Fibroblast of skin of left quadriceps (primary cell): Measurements from ENCODE around the gene HTT.

ENCODE experiments used
- DNase-seq, 2 experiments: peaks; one replicate each; pipeline ENCODE4 v3.0.0-alpha.2; 2013; ENCODE audit warnings: low read depth in 2 of 2

Gene HTT

DNA sequence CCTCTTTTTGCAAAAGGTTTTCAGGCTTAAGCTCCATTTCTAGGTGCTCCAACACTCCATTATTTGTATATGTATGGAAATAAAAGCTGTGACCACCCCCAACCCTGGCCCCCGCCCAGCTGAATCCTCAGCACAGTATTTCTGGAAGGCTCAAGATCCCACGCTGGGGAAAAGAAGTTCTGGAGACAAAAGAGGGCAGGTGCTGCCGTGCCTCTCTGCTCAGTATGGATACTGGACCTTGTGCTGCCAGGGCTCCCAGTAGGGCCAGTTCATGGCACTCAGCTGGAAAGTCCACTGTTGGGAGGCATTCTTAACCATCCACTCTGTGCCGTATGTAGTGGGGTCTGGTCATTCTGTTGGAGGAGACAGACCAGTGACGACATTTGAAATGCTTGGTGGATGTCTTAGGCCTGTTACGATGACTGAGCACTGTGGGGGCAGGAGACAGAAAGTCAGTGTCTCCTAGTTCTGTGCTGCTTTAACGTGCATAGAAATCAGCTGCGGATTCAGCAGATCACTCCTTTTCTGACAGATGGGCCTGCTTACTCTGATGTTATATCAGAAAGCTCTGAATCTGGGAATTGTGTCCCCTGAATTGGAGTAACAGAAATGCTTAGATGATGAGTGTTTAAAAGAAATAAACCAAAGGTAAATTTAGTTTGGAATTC, 126.1 kb downstream of the HTT start:
- no peak for DNase-seq

DNA sequence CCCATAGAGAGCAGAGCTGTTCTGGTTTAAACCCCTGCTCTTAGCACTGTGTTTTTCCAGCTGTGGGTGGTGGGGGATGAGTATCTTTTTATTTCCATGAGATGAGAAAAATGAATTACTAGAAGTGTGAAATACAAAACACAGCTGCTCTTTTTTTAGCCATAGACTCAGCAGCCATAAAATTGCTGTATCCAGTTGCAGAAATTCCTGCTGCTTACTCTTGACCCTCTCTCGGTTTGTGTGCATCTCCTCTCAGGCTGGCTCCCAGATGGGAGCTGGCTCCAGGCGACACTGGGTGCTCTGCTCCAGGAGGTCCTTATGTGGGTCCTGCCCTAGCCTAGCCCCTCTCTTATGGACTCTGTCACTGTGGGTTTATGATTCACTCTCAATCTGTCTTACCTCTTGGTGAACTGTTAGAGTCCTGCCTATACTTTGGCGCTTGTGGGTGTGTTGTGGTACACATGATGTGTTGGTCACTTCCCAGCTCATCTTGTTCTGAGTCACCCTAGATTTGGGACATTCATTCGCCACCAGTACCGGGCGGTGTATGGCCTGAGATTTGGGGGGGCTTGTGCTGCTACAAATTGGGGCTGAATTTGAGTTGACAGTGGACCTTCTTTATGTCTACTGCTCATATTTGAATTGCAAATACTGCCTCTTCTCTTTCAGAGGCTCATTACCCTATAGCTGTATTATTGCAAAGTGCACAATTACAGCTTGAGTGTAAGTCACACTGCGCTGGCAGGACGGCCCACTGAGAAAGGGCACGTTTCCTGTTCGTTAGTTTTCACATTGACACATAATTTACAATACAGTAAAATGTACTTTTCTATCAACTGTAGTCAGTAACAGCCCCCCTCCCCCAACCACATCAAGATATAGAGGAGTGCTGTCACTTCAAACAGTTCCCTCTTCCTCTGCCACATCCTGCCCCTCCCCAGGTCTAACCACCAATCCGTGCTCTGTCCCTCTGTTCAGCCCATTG, 127.5 kb downstream of the HTT start:
- DNase-seq, result no peak

DNA sequence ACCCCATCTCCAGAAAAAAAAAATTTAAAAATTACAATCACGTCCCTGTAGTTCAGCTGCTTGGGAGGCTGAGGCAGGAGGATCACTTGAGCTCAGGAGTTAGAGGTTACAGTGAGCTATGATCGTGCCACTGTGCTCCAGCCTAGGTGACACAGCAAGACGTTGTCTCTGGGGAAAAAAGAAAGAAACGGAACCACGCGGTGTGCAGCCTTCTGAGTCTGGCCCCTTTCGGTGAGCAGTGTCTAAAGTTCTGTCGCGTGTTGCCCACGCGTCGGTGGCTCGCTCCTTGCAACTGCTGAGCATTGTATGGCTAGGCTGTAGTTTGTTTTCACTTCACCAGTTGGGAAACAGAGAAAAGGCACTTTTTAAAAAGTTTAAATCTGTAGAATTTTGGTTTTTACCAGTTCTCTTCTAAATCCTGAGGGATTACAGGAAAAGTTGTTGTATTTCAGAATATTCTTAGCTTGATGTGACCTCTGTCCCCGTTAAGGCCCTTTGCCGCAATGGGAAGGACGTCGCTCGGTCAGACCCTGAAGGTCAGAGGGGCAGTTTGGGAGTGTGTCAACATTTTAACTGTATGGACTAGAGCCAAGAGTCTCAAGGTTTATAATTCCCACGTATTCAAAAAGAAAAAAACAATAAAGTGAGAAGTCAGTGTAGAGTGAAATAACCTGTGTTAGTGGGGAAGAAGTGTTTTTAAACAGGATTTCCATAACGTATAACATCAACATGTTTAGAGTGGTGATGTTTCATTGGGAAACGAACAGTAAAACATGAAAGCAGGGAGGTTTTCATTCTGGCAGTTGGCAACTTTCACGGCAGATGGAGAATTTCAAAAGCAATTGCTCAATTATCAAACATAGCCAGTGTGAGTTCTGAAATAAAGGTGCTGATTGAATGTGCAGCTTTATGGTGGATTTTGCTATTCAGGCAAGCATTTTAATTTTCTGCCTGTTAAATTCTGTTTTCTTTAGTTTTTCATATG, 128.6 kb downstream of the HTT start:
- no peak for DNase-seq

DNA sequence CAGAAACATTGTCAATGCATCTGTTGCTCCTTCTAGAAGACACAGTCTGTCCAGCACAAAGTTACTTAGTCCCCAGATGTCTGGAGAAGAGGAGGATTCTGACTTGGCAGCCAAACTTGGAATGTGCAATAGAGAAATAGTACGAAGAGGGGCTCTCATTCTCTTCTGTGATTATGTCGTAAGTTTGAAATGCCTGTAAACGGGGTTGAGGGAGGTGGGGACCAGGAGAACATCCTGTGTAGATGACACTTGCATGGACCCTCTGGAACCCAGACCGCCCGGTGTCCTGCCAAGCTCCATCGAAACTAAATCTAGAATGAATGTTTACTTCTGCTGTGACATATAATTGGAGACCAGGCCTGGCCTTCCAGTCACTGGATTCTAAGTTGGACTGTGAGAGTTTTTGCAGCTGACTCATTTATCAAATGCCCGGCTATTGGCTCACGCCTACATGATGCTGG, 129.5 kb downstream of the HTT start:
- no peak for DNase-seq

DNA sequence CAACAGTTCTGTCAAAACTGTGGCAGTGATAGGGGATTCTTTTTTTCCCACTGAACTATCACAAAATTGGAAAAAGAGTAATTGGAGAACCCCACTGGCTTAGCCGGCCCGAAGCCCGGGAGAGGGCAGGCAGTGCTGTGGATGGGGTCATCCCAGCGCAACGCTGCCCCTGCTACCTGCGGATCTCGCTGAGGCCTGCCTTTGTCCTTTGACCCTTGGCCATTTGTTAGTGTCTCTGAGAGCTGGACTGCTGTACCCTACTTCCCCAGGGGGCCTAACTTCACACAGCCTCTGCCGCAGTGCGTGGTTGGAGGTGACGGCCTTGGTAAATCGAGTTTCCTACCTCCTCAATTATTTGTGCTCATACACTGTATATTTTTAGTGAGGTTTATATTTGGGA, 131.5 kb downstream of the HTT start:
- DNase-seq, result no peak

DNA sequence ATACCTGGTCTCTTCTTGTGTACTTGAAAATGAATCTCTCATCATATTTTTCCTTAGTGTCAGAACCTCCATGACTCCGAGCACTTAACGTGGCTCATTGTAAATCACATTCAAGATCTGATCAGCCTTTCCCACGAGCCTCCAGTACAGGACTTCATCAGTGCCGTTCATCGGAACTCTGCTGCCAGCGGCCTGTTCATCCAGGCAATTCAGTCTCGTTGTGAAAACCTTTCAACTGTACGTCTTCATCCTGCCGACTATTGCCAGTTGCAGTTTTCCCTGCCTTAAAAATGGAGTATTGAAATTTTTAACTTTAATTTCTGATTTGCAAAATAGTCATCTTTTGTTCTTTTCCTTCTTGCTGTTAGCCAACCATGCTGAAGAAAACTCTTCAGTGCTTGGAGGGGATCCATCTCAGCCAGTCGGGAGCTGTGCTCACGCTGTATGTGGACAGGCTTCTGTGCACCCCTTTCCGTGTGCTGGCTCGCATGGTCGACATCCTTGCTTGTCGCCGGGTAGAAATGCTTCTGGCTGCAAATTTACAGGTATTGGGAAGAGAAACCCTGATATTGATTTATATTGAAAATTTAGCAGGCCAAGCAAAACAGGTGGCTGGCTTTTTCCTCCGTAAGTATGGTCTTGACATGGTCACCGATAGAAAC, 132.1 kb downstream of the HTT start:
- DNase-seq, result no peak

DNA sequence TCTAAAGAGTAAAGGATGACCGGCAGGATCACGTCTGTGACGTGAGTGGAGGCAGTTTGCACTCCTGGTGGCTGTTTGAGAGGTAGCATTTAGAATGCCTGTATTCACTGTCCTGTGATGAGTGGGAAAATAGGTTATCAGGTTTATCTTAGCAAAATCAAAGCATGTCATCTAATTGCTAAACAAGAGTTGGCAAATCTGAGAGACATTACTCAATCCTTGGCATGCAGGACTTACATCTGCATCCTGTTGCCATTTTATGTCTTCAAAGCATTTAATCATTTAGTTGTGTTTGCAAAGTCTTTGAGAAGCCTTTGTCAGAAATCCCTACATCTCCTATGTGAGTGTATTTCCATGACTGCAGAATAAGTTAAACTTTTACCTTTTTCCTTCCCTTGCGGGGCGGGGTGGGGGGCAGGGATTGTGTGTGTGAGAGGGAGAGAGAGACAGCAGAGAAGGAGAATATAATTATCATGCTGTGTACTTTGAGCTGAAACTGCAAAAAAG, 133.1 kb downstream of the HTT start:
- no peak for DNase-seq

DNA sequence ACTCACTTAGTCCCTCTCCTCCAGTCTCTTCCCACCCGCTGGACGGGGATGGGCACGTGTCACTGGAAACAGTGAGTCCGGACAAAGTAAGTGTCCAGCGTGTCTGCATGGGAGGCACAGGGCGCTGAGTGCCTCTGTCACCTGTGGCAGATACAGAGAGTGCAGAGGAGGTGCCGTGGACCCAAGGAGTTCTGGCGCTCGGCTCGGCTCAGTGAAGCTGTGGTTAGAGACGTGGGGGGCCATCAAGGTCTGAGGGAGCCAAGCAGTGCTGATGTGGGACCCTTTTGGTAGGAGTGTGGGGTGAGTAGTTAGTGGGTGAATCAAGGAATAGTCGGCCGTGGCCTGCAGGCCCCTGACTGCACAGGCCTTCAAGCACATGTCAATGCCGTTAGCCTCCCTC, 134.3 kb downstream of the HTT start:
- DNase-seq, result no peak

DNA sequence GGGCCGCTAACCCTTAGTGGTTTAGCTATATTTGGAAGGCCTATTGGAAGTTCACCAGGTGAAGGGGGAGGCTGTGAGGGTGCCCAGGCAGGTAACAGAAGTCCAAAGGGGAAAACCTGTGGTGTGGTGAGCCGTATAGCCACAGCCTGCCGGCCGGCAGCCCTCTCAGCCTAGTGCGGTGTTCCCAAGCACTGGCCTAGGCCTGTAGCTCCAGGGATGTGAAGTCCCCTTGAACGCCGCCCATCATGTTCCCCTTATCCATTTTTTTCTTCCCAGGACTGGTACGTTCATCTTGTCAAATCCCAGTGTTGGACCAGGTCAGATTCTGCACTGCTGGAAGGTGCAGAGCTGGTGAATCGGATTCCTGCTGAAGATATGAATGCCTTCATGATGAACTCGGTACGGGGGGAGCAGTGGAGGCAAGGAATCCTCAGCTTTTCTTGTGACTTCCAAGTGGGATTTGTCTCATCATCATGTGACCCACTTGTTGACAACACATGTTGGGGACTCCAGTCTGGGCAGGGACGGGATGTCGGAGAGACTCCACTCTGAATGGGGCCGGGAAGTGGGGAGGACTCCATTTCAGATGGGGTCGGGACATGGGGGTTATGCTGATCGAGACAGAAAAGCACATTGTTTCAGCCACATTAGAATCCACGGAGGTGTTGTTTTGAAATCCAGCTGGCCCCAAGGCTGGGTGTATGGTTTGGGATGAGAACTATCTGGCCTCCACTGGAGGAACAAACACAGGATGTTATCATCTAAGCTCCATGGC, 135.3 kb downstream of the HTT start:
- no peak for DNase-seq

DNA sequence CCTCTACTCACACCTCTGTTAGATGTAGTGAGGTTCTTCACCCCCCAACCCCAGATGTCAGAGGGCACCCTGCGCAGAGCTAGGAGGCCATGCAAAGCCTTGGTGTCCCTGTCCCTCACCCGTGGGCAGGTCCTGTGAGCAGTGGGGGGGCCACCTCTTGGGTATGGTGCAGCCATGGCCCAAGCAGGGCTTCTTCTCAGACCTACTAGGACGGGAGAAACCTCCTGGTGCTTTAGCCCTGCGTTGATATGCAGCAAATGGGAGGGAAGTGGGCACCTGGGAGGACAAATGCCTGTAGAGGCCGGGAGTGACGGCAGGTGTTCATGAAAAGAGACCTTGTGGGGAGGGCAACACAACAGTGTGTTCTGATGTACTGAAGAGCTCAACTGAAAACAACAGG, 136.0 kb downstream of the HTT start:
- DNase-seq, result no peak

DNA sequence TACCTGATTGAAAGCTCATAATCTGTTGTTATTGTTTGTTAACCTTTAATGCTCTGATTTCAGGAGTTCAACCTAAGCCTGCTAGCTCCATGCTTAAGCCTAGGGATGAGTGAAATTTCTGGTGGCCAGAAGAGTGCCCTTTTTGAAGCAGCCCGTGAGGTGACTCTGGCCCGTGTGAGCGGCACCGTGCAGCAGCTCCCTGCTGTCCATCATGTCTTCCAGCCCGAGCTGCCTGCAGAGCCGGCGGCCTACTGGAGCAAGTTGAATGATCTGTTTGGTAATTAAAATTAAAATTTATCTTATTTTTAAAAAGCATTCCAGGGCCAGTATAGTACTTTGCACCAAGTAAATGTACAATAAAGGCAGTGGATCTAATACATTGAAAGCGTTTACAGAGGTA, 137.4 kb downstream of the HTT start:
- no peak for DNase-seq

DNA sequence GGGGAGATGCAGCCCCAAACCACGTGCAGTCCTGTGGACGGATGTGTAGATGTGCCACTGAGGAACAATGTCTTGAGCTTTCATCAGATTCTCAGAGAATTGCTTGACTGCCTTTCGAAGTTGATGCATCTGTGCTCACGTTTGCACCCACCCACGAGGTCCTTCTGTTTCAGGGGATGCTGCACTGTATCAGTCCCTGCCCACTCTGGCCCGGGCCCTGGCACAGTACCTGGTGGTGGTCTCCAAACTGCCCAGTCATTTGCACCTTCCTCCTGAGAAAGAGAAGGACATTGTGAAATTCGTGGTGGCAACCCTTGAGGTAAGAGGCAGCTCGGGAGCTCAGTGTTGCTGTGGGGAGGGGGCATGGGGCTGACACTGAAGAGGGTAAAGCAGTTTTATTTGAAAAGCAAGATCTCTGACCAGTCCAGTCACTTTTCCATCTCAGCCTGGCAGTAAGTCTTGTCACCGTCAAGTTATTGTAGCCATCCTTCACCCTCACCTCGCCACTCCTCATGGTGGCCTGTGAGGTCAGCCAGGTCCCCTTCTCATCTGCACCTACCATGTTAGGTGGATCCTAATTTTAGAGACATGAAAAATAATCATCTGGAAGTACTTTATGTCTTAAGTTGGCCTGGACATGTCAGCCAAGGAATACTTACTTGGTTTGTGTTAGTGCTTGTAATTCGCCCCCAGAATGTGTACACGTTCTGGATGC, 138.1 kb downstream of the HTT start:
- DNase-seq, result no peak

DNA sequence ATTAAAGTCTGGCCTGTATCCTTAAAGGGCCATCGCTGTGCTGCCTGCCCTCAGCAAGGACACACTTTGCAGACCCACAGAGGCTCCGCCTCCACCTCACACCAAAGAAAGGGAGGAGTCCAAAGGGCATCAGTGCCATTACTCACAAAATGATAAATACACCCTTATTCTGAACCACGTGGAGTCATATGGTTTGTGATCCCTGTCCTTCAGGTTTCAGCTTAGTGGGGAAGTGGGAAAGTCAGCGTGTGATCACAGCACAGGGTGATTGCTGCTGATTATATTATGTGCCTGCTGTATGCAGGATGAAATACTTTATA, 138.6 kb downstream of the HTT start:
- DNase-seq, result no peak

DNA sequence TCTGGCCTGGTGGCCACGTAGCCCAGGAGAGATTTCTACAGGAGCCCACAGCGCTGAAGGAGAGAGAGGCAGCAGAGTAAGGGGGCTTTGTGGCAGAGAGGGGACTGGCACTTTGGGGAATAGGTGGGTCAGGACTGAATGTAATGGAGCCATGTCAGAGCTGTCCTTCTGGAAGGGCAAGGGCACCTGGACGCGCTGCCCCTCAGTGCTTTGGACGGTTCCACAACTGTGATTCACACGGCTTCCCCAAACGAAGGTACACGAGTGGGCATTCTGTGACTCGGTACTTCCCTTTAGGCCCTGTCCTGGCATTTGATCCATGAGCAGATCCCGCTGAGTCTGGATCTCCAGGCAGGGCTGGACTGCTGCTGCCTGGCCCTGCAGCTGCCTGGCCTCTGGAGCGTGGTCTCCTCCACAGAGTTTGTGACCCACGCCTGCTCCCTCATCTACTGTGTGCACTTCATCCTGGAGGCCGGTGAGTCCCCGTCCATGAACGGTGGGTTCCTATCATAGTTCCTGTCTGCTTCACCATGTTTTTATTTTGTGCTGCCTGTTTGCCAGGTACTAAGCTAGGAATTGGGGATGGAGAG, 139.3 kb downstream of the HTT start:
- DNase-seq, result no peak

DNA sequence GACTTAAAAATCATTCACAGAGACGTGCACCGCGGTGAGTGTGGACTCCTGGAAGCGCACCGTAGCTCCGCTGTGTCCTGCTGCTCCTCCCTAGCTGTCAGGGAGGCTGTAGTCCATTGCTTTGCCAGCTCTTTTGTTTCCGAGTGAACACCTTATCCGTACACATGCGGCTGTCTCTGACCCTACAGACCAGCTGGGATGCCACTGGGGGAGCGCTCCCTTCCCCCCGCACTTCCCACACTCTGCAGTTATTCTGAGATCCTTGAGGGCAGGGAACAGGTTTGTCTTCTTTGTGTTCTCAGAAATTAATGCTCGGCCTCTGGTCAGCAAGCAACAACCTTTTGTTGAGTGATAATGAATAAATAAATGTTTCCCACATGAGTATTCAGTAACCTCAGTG, 140.8 kb downstream of the HTT start:
- no peak for DNase-seq

DNA sequence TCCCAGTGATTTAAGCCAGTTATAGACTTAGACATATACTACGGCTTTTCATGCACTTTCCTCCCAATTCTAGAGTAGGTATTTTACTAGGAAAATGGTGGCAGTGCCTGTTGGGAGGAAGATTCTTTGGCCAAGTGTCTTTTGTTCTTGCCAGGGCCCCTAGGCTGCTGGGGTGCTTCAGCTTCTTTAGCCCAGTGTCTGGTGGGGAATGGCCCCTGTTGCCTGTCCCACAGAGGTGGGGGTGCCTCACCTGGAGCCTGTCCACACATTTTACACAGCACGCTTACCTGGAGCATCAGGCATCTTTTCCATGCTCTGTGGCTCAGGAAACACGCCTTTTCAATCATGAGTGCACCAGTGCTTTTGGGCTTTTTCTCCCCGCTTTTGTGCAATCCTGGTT, 141.3 kb downstream of the HTT start:
- DNase-seq, result no peak

DNA sequence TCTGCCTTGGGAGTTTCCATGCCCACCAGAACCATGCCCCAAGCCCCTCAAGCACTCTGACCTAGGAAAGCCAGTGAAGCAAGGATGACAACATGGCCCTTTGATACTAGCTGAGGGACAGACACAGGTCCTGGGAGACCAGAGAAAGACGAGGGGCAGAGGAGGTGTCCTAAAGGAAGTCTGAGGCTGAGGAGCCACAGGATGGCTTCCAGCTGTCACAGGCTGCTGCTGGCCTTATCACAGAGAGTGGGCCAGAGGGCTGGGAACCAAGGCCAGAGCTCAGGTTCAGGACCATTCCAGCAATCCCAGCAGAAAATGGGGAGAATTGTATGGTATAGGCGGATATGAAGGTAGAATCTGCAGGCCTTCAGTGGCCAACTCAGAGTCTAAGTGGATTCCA, 142.8 kb downstream of the HTT start:
- no peak for DNase-seq

DNA sequence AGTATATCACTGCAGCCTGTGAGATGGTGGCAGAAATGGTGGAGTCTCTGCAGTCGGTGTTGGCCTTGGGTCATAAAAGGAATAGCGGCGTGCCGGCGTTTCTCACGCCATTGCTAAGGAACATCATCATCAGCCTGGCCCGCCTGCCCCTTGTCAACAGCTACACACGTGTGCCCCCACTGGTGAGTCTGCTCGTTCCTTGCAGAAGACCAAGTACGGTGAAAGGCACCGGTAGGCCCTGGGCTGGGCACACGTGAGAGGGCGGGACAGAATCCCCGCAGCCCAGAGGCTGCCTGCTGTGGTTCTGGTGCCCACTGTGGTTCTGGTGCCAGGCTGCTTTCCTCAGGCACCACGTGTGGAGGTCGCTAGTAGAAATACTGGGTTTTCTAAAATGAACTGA, 143.3 kb downstream of the HTT start:
- DNase-seq, result no peak
